ENCODE data around the gene GRN. TPM values are rescaled to one million over a fixed set of nuclear protein-coding genes. Genes with fewer than 3 reads are reported as not detected.

The GRN gene
- total RNA-seq, 1 experiment from 2014 or later, result 127 TPM

DNA sequence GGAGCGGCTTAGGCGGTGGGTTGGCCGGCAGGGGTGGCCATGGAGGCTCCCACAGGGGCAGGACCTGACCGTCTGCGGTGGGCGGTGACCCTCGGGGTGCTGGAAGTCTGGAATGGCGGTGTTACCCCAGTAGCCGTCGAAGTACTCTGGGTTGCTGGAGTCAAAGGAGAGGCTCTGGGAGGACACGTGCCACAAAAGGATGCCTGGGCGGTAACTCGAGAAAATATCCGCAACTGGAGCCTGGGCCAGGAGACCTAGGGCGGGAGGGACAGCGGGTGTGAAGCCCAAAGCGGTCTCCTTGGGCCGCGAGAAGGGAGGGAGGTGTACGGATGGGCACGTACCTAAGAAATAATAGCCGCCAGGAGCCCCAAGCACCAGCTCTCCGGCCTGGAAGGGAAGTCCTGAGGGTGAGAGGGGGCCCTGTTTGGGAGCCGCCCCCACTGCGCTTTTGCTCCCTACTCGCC, 39.8 kb downstream of the GRN start:
- peaks cover 11 to 22% of the 10 kb centered on the region in 2 experiments for H3K4me1 Mint-ChIP-seq
- no peak overlapping the region for H4K5ac ChIP-seq (ENCODE audit: insufficient read length, low read depth, low read length)
- H3K27ac Mint-ChIP-seq, result no peak overlapping the region

More for the DNA sequence above, 39.8 kb downstream of the GRN start:
- Histone ChIP-seq H2BK15ac (ENCODE audit: low read depth, low read length) (no peak overlapping the region), H3K18ac (ENCODE audit: insufficient read length, low read depth, low read length) (no peak overlapping the region), H2BK120ac (ENCODE audit: low read depth, low read length, poor library complexity, severe bottlenecking) (no peak overlapping the region), H3K4me1 (ENCODE audit: insufficient read depth, low read length) (no peaks in the 10 kb centered on the region; the same call in 1 of the 2 replicates), H3K56ac (ENCODE audit: insufficient read length, low read depth, low read length) (no peak overlapping the region), H3K27me3 (ENCODE audit: insufficient read depth, low read length) (peaks cover 14% of the 10 kb centered on the region; the same call in 1 of the 2 replicates), H2BK20ac (ENCODE audit: low read depth, low read length, poor library complexity, severe bottlenecking) (no peak overlapping the region), H3K27ac (ENCODE audit: insufficient read length, low read depth, low read length) (no peak overlapping the region), H3T11ph (ENCODE audit: low read length) (no peak overlapping the region), H3K14ac (ENCODE audit: insufficient read depth, low read length) (no peak overlapping the region), H3K4ac (ENCODE audit: low read depth, low read length) (no peak overlapping the region), H3K79me1 (ENCODE audit: insufficient read depth, low read depth, low read length, poor library complexity, severe bottlenecking) (no peaks in the 10 kb centered on the region), H3K9me3 (ENCODE audit: control insufficient read depth, low read depth, low read length) (no peaks in the 10 kb centered on the region), H2BK5ac (ENCODE audit: insufficient read length, low read length) (no peak overlapping the region), H2BK12ac (ENCODE audit: insufficient read length, low read depth, low read length) (no peak overlapping the region), H4K8ac (replicated peaks; ENCODE audit: insufficient read length, low read depth, low read length) (no peak overlapping the region), H4K20me1 (ENCODE audit: control insufficient read depth, insufficient read depth, insufficient read length) (no peaks in the 10 kb centered on the region), H3K4me2 (ENCODE audit: insufficient read depth, insufficient read length, low read length) (peak overlapping the region; percentile 62), H2AFZ (ENCODE audit: low read length) (no peak overlapping the region), H3K23me2 (ENCODE audit: insufficient read length, low read depth, low read length, poor library complexity, severe bottlenecking) (peaks cover 16% of the 10 kb centered on the region), H3K23ac (ENCODE audit: insufficient read length, low read depth, low read length) (no peak overlapping the region), H4K91ac (ENCODE audit: insufficient read length, low read depth, low read length) (no peak overlapping the region), H3K9ac (ENCODE audit: extremely low read depth, insufficient read length, low read length) (no peak overlapping the region), H3K79me2 (ENCODE audit: insufficient read depth, low read length) (no peaks in the 10 kb centered on the region), H2AK5ac (ENCODE audit: insufficient read length, low read length) (no peak overlapping the region)
- peak overlapping the region; percentile 68 to 85 for H3K4me3 Mint-ChIP-seq
- no peaks in the 10 kb centered on the region for H3K36me3 Mint-ChIP-seq (ENCODE audit: insufficient read depth in 1 of 3, low read depth in 3 of 3)
- TF ChIP-seq, protein P1, sequence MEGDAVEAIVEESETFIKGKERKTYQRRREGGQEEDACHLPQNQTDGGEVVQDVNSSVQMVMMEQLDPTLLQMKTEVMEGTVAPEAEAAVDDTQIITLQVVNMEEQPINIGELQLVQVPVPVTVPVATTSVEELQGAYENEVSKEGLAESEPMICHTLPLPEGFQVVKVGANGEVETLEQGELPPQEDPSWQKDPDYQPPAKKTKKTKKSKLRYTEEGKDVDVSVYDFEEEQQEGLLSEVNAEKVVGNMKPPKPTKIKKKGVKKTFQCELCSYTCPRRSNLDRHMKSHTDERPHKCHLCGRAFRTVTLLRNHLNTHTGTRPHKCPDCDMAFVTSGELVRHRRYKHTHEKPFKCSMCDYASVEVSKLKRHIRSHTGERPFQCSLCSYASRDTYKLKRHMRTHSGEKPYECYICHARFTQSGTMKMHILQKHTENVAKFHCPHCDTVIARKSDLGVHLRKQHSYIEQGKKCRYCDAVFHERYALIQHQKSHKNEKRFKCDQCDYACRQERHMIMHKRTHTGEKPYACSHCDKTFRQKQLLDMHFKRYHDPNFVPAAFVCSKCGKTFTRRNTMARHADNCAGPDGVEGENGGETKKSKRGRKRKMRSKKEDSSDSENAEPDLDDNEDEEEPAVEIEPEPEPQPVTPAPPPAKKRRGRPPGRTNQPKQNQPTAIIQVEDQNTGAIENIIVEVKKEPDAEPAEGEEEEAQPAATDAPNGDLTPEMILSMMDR (conservative IDR thresholded peaks at IDR 0.05), result no peak
- no CpG with 5 or more reads among the region's 26 CpGs for WGBS (ENCODE audit: extremely low coverage, insufficient read length, low lambda C conversion rate)
- DNase-seq, result no peak
- H3K27me3 Mint-ChIP-seq (ENCODE audit: low read depth), result peaks cover 55% of the 10 kb centered on the region
- no peaks in the 10 kb centered on the region for H3K9me3 Mint-ChIP-seq

All from H9 (cell line).